Neutrophil (primary cell): ENCODE data around the gene LRFN2.

Experiments
- H3K27ac ChIP-seq: fragments of 200-600 bp; sonication (generic); 2 replicates; pipeline ENCODE4 v1.5.1; 2016; ENCODE audit warnings: mild to moderate bottlenecking, moderate library complexity
- H3K27me3 ChIP-seq: fragments of 200-600 bp; sonication (generic); 2 replicates; pipeline ENCODE4 v1.6.0; 2016; ENCODE audit warnings: mild to moderate bottlenecking
- H3K36me3 ChIP-seq: fragments of 200-600 bp; sonication (generic); 2 replicates; pipeline ENCODE4 v1.5.1; 2017
- H3K4me1 ChIP-seq, 2 experiments: fragments of 200-600 bp in 1 of 2; sonication (generic) in 1 of 2; 1 replicate in 1 of 2; 2 replicates in 1 of 2; pipeline versions ENCODE4 v1.5.1 to v1.6.1; 2013 to 2016; ENCODE audit warnings: low read depth in 1 of 2, low read length in 1 of 2, mild to moderate bottlenecking in 1 of 2, moderate library complexity in 1 of 2; ENCODE audit not compliant: control insufficient read depth in 1 of 2, insufficient read depth in 1 of 2
- H3K4me3 ChIP-seq, 2 experiments: fragments of 200-600 bp in 1 of 2; sonication (generic) in 1 of 2; 1 replicate in 1 of 2; 2 replicates in 1 of 2; pipeline ENCODE4 v1.5.1; 2013 to 2016; ENCODE audit warnings: low read depth in 1 of 2, low read length in 1 of 2, mild to moderate bottlenecking in 1 of 2, moderate library complexity in 1 of 2
- H3K9me3 ChIP-seq: fragments of 200-600 bp; sonication (generic); 2 replicates; pipeline ENCODE4 v1.5.1; 2016
- TF ChIP-seq, protein P1 (sequence below): fragments of 200-600 bp; sonication (generic); IDR thresholded peaks from 2 replicates; pipeline ENCODE4 v1.5.1; 2016; ENCODE audit warnings: antibody characterized with exemption

Gene LRFN2

DNA sequence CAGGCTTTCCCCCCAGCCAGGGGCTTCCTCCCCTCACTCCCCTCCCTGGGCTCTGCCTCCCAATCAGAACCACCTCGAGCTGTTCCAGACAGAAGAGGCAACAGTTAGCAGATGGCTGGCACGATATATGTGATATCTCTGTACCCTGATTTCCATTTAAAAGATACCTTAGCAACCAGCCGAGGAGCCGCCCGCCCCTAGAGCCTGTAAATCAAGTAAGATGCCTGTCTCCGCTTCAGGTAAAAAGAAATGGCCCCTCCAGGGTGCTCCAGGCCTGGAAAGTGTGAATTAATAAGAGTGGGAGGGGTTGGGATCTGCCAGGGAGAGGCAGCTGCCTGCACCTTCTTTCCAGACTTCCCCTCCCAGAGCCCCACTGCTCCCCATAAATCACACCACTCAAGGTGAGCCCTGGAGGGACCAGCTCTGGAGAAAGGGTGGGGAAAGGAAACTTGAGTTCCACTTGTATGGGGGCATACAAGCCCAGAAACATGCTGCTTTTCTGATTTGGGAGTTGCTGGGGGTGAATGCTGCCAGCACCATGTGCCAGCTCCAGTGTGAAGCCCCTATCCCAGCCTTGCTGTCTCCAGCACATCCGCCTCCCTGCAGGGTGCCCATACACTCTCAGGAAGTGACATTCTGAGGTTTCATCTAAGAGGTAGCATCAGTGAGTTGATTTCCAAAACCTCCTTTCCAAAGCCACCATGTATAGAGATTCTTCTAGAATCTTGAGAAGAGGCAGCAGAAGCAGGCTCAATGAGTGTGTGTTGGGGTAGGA lies 148.0 kb downstream of the LRFN2 start:
- H3K27me3 ChIP-seq: peaks cover 13% of the 10 kb centered on the region
- no peak overlapping the region for H3K27ac ChIP-seq
- no peaks in the 10 kb centered on the region for H3K36me3 ChIP-seq
- H3K4me1 ChIP-seq: no peaks in the 10 kb centered on the region
- TF ChIP-seq, protein P1, sequence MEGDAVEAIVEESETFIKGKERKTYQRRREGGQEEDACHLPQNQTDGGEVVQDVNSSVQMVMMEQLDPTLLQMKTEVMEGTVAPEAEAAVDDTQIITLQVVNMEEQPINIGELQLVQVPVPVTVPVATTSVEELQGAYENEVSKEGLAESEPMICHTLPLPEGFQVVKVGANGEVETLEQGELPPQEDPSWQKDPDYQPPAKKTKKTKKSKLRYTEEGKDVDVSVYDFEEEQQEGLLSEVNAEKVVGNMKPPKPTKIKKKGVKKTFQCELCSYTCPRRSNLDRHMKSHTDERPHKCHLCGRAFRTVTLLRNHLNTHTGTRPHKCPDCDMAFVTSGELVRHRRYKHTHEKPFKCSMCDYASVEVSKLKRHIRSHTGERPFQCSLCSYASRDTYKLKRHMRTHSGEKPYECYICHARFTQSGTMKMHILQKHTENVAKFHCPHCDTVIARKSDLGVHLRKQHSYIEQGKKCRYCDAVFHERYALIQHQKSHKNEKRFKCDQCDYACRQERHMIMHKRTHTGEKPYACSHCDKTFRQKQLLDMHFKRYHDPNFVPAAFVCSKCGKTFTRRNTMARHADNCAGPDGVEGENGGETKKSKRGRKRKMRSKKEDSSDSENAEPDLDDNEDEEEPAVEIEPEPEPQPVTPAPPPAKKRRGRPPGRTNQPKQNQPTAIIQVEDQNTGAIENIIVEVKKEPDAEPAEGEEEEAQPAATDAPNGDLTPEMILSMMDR: no peak
- H3K9me3 ChIP-seq: no peaks in the 10 kb centered on the region
- H3K4me3 ChIP-seq: no peak overlapping the region

DNA sequence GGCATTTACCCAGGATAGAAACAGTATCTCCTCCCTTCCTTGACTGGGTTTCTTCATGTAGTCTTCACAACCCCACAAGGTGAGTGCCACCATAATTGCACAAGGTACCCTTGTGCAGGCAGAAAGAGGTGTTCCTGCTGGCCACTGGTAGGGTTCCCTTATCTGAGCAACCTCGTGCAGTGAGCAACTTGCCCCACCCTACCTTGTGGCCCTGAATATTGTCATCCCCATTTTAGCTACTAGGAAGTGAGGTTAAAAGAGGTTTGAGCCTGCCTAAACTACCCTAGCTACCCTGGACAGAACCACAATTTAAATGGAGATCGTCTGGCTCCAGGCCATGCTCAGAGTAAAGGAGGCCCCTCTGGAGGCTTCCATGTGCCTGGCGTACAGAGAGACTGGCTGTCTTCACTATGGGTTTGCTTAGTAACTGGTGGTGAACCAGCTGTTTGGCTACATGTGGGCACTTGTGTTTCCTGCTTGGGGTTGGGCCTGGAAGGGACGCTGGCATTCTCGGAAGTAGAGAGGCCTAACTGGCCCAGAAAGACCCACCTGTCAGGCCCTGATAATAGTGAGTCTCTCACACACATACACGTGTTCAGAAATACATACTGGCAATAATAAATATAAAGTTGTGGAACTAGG lies 148.8 kb downstream of the LRFN2 start:
- Histone ChIP-seq H3K36me3 (no peaks in the 10 kb centered on the region), H3K27ac (no peak overlapping the region), H3K4me3 (no peak overlapping the region), H3K27me3 (peaks cover 13% of the 10 kb centered on the region), H3K9me3 (no peaks in the 10 kb centered on the region), H3K4me1 (no peaks in the 10 kb centered on the region)
- TF ChIP-seq, protein P1: no peak

DNA sequence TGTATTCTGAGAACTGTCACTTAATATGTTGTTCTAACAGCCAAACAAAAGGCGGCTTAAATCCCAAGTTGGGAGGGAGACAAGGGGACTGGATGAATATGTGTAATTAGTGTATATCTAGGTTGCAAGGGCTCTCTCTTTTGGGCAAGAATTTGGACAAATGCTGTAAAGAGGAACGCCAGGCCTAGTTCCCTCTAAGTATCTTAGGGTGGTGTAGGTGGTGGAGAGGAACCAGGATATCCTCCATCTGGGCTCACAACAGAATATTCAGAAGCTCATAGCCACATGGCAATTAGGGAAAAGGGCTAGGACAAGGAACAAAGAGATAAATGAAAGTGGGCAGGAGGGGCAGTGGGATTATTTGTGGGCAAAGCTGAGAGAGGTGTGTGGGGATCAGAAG lies 149.5 kb downstream of the LRFN2 start:
- H3K4me1 ChIP-seq: no peaks in the 10 kb centered on the region
- TF ChIP-seq, protein P1: no peak
- H3K27ac ChIP-seq: no peak overlapping the region
- H3K36me3 ChIP-seq: no peaks in the 10 kb centered on the region
- no peak overlapping the region for H3K4me3 ChIP-seq
- H3K9me3 ChIP-seq: no peaks in the 10 kb centered on the region
- H3K27me3 ChIP-seq: peaks cover 13% of the 10 kb centered on the region

DNA sequence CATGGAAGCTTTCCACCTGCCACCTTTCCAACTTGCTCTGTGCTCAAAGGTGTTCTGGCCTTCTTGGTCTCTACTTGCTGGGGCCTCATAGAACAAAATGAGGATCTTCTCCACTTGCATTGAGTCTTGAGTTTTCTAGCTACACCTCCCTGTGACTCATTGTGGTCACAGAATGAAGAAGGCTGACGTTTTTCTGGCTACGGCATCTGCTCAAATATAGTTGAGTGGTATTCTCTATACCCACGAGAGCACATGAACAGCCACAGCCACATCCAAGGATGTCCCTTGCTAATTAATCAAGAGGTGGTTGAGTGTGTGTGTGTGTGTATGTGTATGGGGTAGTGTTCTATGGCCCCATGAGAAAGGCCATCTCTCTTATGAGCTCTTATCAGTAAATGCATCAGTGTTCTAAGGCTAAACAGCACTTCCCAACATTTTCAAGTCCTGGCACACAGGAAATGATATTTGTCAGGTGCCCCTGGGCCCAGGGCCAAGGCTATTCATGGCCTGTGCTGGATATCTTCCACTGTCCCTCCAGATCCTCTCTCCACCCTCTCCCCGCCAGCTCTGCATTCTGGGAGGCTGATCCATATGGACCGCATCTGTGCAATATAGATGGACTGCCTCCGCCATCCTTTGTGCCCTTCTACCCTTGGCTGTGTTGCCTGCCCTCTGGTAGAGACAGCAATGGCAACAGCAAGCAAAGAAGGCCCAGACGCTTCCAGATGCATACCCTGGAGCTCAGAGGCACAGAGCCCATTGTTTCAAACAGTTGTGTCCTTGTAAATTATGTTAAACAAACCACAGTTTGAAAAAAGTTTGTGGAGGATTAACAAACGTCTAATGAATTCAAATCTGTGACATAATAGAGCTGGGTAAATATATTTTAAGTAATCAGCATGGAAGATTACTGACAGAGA lies 150.2 kb downstream of the LRFN2 start:
- H3K36me3 ChIP-seq: no peaks in the 10 kb centered on the region
- no peak overlapping the region for H3K4me3 ChIP-seq
- peaks cover 13% of the 10 kb centered on the region for H3K27me3 ChIP-seq
- no peaks in the 10 kb centered on the region for H3K9me3 ChIP-seq
- no peaks in the 10 kb centered on the region for H3K4me1 ChIP-seq
- TF ChIP-seq, protein P1: no peak
- no peak overlapping the region for H3K27ac ChIP-seq

DNA sequence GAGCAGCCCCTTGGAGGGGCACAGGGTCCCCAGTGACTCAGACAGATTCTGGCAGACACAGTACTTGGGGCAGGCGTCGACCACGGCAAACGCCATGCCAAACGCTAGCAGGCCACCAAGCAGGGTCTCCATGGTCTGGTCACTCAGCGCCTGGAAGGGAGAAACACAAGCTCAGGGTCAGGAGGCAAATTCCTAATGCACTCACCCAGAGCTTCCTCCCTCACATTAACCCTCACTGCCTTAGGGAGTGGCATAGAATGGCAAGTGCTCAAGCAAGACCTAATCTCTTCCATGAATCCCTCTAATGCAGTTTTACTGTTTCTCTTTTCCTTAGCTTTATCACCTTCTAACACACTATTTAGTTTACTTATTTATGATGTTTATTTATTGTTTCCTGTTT lies 154.2 kb downstream of the LRFN2 start:
- Histone ChIP-seq H3K36me3 (no peaks in the 10 kb centered on the region), H3K27ac (no peak overlapping the region), H3K27me3 (no peaks in the 10 kb centered on the region), H3K9me3 (no peaks in the 10 kb centered on the region), H3K4me3 (no peak overlapping the region), H3K4me1 (no peaks in the 10 kb centered on the region)
- TF ChIP-seq, protein P1: no peak
